ENCODE data around the gene RNF20.

DNA sequence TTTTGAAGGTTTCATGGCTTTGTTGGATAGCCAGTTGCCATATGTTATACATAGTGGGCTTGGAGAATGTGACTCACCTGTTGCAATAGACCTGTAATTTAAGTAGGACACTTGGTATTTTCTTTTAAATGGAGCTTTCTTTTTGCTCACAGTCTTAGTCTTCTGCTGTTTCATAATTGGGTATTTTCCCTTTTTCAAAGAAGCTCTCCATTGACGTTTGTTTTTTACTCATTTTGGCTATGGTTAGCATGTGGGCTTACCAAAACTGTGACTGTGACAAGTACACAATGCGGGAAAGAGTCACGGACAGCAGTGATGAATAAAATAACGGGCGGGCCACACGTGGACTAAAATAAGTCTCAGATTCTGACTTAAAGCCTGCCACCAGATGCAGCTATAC, 23.2 kb upstream of the RNF20 start:
- TF ChIP-seq, protein P1, sequence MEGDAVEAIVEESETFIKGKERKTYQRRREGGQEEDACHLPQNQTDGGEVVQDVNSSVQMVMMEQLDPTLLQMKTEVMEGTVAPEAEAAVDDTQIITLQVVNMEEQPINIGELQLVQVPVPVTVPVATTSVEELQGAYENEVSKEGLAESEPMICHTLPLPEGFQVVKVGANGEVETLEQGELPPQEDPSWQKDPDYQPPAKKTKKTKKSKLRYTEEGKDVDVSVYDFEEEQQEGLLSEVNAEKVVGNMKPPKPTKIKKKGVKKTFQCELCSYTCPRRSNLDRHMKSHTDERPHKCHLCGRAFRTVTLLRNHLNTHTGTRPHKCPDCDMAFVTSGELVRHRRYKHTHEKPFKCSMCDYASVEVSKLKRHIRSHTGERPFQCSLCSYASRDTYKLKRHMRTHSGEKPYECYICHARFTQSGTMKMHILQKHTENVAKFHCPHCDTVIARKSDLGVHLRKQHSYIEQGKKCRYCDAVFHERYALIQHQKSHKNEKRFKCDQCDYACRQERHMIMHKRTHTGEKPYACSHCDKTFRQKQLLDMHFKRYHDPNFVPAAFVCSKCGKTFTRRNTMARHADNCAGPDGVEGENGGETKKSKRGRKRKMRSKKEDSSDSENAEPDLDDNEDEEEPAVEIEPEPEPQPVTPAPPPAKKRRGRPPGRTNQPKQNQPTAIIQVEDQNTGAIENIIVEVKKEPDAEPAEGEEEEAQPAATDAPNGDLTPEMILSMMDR (IDR thresholded peaks at IDR 0.05 in 4 of 5, conservative IDR thresholded peaks at IDR 0.05 in 1 of 5): no peak
- no peak for TF ChIP-seq POLR2A (IDR thresholded peaks at IDR 0.05)

Measured in gastrocnemius medialis (tissue), 4 donors.